GM18867 (cell line): ENCODE measurements around the gene UBL4A.
"Not testable (repeated sequence)": the region's sequence is repeated elsewhere in the genome, so short reads cannot be mapped to it uniquely, and the experiment has no call there.

Experiments used
- ATAC-seq: cut with Tn5 transposase; IDR thresholded peaks from one replicate; pipeline ENCODE4 v1.9.1; 2021; ENCODE audit warnings: mild to moderate bottlenecking, moderate library complexity; ENCODE audit not compliant: unreplicated experiment

UBL4A gene

DNA sequence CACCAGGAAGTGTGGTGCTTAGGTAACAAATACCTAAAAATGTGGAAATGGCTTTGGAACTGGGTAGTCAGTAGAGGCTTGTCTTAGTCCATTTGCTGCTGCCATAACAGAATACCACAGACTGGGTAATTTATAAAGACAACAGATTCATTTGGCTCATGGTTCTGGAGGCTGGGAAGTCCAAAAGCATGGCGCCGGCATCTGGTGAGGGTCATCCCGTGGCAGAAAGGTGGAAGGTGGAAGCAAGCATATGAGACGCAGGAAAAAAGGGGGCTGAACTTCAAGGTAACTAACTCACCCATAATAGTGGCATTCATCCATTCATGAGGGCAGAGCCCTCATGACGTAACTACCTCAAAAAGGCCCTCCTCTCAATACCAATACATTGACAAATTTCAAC lies 23.0 kb upstream of the UBL4A start:
- ATAC-seq: no peak

DNA sequence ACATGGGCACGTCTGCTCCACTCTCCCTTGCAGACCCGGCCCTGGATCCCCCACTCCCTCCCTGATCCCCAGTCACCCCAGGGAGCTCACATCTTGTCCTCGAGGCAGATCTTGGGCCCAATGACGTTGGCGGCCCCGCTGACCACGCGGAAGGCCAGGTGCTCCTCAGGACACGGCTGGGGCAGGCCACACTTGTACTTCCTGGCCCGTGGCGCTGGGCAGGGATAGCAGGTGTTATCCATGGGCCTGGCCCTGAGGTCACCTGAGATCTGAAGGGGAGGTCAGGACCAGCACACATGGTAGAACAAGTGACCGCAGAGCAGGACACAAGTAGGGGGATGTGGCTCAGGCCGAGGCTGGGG lies 21.9 kb upstream of the UBL4A start:
- ATAC-seq: no peak

DNA sequence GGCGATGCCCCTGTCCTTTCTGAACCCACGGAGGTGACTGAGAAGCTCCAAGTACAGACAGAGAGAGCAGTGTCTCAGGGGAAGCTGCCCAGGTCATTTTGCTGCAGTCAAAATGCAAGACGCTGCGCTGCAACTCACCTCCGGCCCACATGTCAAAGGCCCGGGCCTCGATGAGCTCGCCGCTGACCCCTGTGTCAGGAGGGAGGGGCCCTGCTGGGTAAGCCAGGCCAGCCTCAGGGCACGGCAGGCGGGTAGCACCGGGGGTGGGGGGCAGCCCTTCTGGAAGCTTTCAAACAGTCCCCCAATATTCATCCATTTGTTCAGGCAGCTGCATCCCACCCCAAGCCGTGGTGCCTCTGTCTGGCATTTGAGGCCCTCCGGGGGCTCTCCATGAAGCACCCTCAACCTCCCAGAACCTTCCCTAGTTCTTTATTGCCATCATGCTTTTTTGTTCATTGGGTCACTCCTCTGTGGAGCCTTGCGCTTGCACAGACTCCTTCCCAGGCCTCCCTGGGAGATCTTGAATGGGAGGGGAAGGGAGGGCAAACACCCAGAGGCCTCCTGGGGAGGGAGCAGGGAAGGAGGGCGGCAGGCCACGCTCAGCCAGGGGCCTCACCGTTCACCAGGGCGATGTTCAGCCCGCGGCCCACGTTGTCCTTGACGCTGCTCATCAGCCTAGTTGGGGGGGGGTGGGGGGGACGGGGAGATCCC lies 21.4 kb upstream of the UBL4A start:
- ATAC-seq: no peak

- ATAC-seq: no peak
These were observed 20.3 kb upstream of the UBL4A start for GRCh38 chrX:154506483-154507332.

- no peak for ATAC-seq
These were observed 19.3 kb upstream of the UBL4A start for GRCh38 chrX:154505734-154506133.

DNA sequence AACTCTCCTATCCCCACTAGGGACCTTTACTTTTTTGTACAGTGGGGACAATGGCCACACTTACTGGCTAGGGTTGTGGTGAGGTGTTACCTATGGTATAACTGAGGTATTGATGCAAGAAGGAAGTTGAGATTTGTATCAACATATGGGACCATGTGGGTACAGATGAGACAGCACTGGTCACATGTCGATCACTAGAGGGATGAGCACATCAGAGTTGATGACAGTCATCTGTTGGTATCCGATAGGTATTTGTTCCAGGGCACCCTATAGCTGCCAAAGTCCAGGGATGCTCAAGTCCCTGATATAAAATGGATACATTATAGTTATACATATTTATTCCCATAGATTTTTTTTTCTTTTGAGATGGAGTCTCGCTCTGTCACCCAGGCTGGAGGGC lies 16.6 kb upstream of the UBL4A start:
- no peak for ATAC-seq

- ATAC-seq: no peak
These were observed 15.7 kb upstream of the UBL4A start for GRCh38 chrX:154502098-154502497.

- ATAC-seq: not testable (repeated sequence)
These were observed 15.0 kb upstream of the UBL4A start for GRCh38 chrX:154501423-154501822.

- not testable (repeated sequence) for ATAC-seq
These were observed 10.2 kb upstream of the UBL4A start for GRCh38 chrX:154496591-154497137.

GRCh38 chrX:154495472-154495922 lies 9.1 kb upstream of the UBL4A start:
- no peak for ATAC-seq

DNA sequence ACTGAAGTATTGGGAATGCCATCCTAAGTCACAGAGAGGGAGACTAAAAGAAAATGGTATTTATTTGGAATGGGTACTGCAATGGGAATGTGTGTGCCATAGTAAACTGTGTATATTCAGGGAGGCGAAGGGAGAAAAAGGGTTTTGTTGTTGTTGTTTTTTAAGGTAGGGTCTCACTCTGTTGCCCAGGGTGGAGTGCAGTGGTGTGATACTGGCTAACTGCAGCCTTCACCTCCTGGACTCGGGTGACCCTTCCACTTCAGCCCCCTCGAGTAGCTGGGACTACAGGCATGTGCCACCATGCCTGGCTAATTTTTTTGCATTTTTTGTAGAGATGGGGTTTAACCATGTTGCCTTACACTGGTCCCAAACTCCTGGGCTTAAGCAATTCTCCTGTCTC lies 8.3 kb upstream of the UBL4A start:
- no peak for ATAC-seq

GRCh38 chrX:154490414-154491083 lies 4.1 kb upstream of the UBL4A start, which contains the start of gene SLC10A3:
Gene SLC10A3, minus strand, starts transcription at chrX:154490629. Its CDS starts 1,689 bp downstream, at chrX:154488940.
- ATAC-seq: peak; percentile 77

DNA sequence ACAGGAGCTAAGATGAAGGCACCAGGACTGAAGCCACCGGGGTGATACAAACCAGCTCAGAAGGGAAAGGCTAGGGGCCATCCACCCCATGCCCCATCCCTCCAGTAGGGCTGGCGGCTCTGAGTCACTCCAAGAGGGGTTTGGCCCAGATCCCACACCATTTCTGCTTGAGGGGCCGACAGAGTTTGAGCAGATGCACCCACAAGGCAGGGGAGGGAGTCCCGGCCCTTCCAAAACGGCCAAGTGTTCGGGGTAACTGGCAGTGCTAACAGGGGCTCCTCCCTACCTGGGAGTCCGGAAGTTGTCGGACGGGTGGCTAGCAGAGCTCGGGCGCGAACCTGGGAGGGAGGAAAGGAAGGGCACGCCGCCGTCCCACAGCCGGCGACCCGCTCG lies 3.6 kb upstream of the UBL4A start:
- peak; percentile 26 for ATAC-seq

DNA sequence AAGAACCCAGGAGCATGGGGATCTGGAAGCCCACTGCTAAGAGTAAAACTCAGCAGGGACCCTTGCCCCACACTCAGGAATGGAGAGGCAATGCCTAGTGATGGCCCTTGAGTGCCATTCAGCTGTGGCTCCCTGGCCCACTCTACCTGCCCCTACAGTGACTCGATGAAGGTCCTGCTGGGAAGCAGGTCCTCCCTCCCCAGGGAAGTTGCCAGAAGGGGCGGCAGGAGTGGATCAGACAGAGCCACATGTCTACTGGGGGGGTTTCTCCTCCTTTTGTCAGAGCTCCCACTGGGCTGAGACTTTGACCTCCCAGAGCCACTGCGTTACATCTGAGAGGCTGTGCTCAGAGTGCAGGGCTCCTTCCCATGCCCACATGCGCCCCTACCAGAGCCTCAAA lies 2.8 kb upstream of the UBL4A start:
- ATAC-seq: no peak

DNA sequence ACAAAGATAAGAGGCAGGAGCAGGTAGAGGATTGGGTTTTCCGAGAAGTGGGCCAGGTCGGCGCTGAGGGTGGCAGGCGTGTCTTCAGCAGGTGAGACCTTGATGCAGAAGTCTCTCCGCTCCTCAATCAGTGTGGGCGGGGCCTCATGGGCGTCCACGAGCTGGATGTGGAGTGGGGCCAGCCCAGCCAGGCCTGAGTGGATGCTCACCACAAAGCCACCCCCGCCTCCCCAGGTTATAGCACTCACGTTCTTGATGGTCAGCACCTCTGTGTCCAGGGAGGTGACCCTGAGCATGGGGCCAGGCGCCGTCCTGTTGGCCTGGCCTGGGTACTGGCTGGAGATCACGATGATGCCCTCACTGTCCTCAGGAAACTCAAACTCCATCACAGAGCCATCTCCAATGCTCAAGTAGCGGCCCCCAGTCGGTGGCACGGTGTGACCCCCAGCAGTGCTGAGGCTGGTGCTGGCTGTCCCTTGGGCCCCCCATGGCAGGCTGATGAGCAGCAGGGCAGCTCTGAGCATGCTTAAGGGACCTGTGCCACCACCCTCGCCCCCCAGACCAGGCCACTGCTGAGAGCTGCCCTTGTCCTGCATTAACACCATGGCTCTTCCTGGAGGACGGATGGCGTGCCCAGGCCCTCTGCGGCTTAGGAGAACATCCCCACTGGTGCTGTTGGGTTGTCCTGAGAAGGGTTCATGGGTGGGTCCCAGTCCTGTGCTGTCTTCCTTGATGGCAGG lies 2.1 kb upstream of the UBL4A start:
- no peak for ATAC-seq

DNA sequence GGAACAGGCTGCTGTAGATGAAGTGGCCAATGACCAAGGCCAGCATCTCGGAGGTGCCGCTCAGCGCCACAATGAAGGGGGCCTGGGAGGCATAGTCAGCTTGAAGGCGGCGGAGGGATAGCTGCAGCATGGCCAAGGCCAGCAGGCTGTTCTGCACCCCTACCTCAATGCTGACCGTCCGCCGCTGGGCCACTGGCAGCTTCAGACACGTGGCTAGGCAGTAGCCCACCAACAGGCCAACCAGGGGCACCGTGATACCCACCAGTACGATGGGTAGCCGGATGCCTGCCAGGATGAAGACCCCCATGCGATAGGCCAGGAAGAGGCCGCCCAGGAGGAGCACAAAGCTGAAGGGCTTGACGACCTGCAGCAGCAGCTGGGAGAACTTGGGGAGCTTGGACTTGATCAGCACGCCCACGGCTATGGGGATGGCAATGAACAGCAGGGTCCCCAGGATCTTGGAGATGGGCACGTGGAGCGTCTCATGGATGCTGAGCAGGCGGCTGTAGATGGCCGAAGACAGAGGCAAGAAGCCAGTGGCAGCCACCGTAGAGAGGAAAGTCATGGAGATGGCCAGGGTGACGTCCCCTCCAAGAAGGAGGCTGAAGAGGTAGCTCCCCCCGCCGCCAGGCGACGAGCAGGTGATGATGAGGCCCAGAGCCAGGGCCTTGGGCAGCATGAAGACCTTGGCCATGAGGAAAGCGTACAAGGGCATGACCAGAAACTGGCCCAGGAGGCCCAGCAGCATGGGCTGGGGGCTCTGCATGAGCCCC lies 1.3 kb upstream of the UBL4A start:
- ATAC-seq: no peak

DNA sequence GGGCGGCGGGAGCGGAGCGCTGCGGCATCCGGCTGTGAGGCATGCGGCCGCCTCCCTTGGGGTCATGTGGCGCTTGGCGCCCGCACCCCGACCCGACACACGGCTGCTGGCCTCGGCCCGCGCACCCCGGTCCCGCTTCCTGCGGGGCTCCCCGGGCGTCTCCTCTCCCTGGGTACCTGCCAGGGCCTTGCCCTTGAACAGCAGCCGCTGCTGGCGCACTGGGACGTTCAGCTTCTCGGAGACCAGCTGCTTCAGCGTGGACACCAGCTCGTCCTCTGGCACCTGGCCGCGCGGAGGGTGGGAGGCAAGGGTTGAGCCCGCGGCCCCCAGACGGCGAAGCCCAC lies 391 bp downstream of the UBL4A start:
- peak; percentile 2 for ATAC-seq

DNA sequence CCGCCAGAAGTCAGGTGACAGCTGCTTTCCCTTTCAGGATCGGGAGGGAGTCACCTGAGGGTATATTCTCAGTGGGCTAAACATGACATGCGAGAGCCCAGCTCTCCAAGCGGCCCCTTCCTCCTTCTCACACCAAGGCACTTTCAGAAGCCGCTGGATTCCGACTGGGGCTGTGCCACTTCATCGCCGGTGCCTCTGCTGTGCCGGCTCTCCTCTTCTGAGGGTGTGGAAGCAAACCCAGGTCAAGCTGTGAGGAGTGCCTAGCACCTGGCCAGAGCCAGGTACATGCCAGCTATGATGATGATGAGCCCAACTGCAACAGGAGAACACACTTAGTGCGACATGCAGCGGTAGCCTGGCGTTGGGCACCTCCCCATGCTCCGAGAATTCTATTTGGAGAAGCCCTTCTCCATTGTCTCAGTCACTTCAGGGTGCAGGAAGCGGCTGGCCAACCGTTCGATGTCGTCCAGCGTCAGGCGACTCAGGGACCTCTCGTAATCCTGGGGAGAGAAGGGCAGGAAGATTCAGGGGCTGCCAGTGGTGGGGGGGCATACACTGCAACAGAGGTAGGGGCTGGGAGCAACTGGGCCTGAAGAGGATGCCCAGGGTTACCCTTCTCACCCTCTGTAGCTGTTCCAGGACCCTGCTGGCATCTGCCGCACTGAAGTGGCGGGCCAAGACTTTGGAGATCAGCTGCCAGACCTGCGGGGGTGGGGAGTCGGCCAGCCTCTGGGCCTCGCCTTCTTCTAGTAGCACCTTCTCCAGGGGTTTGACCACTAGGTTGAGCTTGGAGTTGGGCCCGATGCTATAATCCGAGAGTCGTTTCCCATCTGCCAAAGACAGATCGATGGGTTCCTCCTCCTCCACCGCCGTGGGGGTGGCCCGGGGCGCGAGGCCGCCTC lies 1.0 kb downstream of the UBL4A start:
- no peak for ATAC-seq
